ENCODE results near the gene EFCAB6.

EFCAB6 gene

GRCh38 chr22:43583501-43583900, 228.6 kb downstream of the EFCAB6 start:
- H3K4me2 ChIP-seq (ENCODE audit: low read length) = no peak overlapping the region
- H3K36me3 ChIP-seq (ENCODE audit: control insufficient read depth, low read length) = no peaks in the 10 kb centered on the region
- no peak overlapping the region for H3K4me3 ChIP-seq (ENCODE audit: low read length)
- TF ChIP-seq CTCF (IDR thresholded peaks at IDR 0.05; ENCODE audit: low read depth, low read length, poor library complexity, severe bottlenecking) (no peak), EZH2phosphoT487 (IDR thresholded peaks at IDR 0.05; ENCODE audit: borderline replicate concordance, low read length) (no peak)
- H3F3A ChIP-seq (ENCODE audit: control insufficient read depth, insufficient read depth) = no peaks in the 10 kb centered on the region
- peaks cover 6% of the 10 kb centered on the region; the same call in 1 of the 2 replicates for H3K9me3 ChIP-seq (ENCODE audit: control insufficient read depth, insufficient read depth, low read length)
- no peaks in the 10 kb centered on the region for H3K9me2 ChIP-seq (replicated peaks; ENCODE audit: control insufficient read depth, low read length)
- no peaks in the 10 kb centered on the region for H3K79me2 ChIP-seq (ENCODE audit: control insufficient read depth, low read length)
- H4K20me1 ChIP-seq (ENCODE audit: control insufficient read depth, insufficient read depth, low read depth, low read length) = no peaks in the 10 kb centered on the region
- no peak overlapping the region for H3K27ac ChIP-seq (ENCODE audit: low read depth, low read length)
- H3K27me3 ChIP-seq (ENCODE audit: control insufficient read depth, low read length) = no peaks in the 10 kb centered on the region
- H3K4me1 ChIP-seq (ENCODE audit: control insufficient read depth, low read length) = no peaks in the 10 kb centered on the region

GRCh38 chr22:43582394-43582793, 229.7 kb downstream of the EFCAB6 start:
- Histone ChIP-seq H3K4me2 (ENCODE audit: low read length) (no peak overlapping the region), H3F3A (ENCODE audit: control insufficient read depth, insufficient read depth) (no peaks in the 10 kb centered on the region), H3K9me3 (ENCODE audit: control insufficient read depth, insufficient read depth, low read length) (peaks cover 6% of the 10 kb centered on the region; the same call in 1 of the 2 replicates), H3K27me3 (ENCODE audit: control insufficient read depth, low read length) (no peaks in the 10 kb centered on the region), H3K36me3 (ENCODE audit: control insufficient read depth, low read length) (no peaks in the 10 kb centered on the region), H3K27ac (ENCODE audit: low read depth, low read length) (no peak overlapping the region), H3K4me3 (ENCODE audit: low read length) (no peak overlapping the region), H4K20me1 (ENCODE audit: control insufficient read depth, insufficient read depth, low read depth, low read length) (no peaks in the 10 kb centered on the region), H3K79me2 (ENCODE audit: control insufficient read depth, low read length) (no peaks in the 10 kb centered on the region), H3K9me2 (replicated peaks; ENCODE audit: control insufficient read depth, low read length) (no peaks in the 10 kb centered on the region), H3K4me1 (ENCODE audit: control insufficient read depth, low read length) (no peaks in the 10 kb centered on the region)
- no peak for TF ChIP-seq CTCF (IDR thresholded peaks at IDR 0.05; ENCODE audit: low read depth, low read length, poor library complexity, severe bottlenecking)
- no peak for TF ChIP-seq EZH2phosphoT487 (IDR thresholded peaks at IDR 0.05; ENCODE audit: borderline replicate concordance, low read length)

GRCh38 chr22:43580271-43580750, 231.8 kb downstream of the EFCAB6 start:
- Histone ChIP-seq H3K27me3 (ENCODE audit: control insufficient read depth, low read length) (no peaks in the 10 kb centered on the region), H4K20me1 (ENCODE audit: control insufficient read depth, insufficient read depth, low read depth, low read length) (no peaks in the 10 kb centered on the region), H3K4me1 (ENCODE audit: control insufficient read depth, low read length) (no peaks in the 10 kb centered on the region), H3K4me2 (ENCODE audit: low read length) (no peak overlapping the region), H3K9me2 (replicated peaks; ENCODE audit: control insufficient read depth, low read length) (no peaks in the 10 kb centered on the region), H3F3A (ENCODE audit: control insufficient read depth, insufficient read depth) (no peaks in the 10 kb centered on the region), H3K4me3 (ENCODE audit: low read length) (no peak overlapping the region), H3K36me3 (ENCODE audit: control insufficient read depth, low read length) (no peaks in the 10 kb centered on the region), H3K79me2 (ENCODE audit: control insufficient read depth, low read length) (no peaks in the 10 kb centered on the region), H3K9me3 (ENCODE audit: control insufficient read depth, insufficient read depth, low read length) (peaks cover 6% of the 10 kb centered on the region; the same call in 1 of the 2 replicates), H3K27ac (ENCODE audit: low read depth, low read length) (no peak overlapping the region)
- no peak for TF ChIP-seq EZH2phosphoT487 (IDR thresholded peaks at IDR 0.05; ENCODE audit: borderline replicate concordance, low read length)
- no peak for TF ChIP-seq CTCF (IDR thresholded peaks at IDR 0.05; ENCODE audit: low read depth, low read length, poor library complexity, severe bottlenecking)

All from DOHH2 (cell line).